ENCODE results near the gene CMYA5.

GRCh38 chr5:79802406-79802805, 112.8 kb downstream of the CMYA5 start:
- TF ChIP-seq ATF3 (IDR thresholded peaks at IDR 0.05) (no peak), CTCF (IDR thresholded peaks at IDR 0.05 in 2 of 3, conservative IDR thresholded peaks at IDR 0.05 in 1 of 3; ENCODE audit: borderline replicate concordance in 1 of 3, insufficient read depth in 1 of 3, low read depth in 2 of 3, low read length in 2 of 3) (no peak), POLR2A (IDR thresholded peaks at IDR 0.05; ENCODE audit: borderline replicate concordance, extremely low read depth, insufficient read depth, insufficient read length) (no peak), CEBPB (IDR thresholded peaks at IDR 0.05; ENCODE audit: low read depth) (no peak), POLR2AphosphoS5 (IDR thresholded peaks at IDR 0.05; ENCODE audit: low read depth, low read length) (no peak), ZNF274 (IDR thresholded peaks at IDR 0.05; ENCODE audit: low read depth, low read length) (no peak), MAX (IDR thresholded peaks at IDR 0.05) (no peak), EZH2 (IDR thresholded peaks at IDR 0.05) (no peak), JUND (IDR thresholded peaks at IDR 0.05) (no peak), EZH2phosphoT487 (IDR thresholded peaks at IDR 0.05; ENCODE audit: borderline replicate concordance) (no peak), ELF1 (IDR thresholded peaks at IDR 0.05; ENCODE audit: borderline replicate concordance, low read depth) (no peak), ZFX (IDR thresholded peaks at IDR 0.05) (no peak), YY1 (IDR thresholded peaks at IDR 0.05; ENCODE audit: extremely low read depth, insufficient replicate concordance, low read depth, low read length) (no peak), SRF (IDR thresholded peaks at IDR 0.05; ENCODE audit: low read depth) (no peak)

All from HCT116 (cell line).